ENCODE results near the gene SAA2.
"Not testable (repeated sequence)": the region's sequence is repeated elsewhere in the genome, so short reads cannot be mapped to it uniquely, and the experiment has no call there.

Gene SAA2

DNA sequence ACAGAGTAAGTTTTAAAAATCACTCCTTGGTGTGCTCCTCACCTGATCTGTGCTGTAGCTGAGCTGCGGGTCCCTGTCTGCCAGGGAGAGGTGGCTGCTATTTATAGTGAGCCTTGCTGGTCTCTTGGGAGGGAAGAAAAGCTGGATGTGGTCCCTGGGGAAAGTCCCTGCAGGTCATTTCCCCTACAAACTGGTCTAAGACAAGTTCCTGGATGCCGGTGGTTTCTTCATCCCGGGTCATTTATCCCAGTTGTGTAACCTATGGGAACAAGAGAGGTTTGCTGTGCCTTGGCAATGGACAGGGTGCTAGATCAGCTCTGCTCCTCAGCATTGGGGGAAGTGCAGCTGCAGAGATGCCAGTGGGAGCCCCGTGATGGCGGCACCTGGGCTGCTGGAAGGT, at the start of gene SAA2:
TSS of gene SAA2 (minus strand) at position 108 of the 400 bp plus-strand sequence. CDS start 657 bp downstream, outside the sequence.
- no peak for DNase-seq

- DNase-seq = no peak
Measured at GRCh38 chr11:18295316-18295715, 46.8 kb upstream of the SAA2 start.

- peak; percentile 18 for DNase-seq
Measured at GRCh38 chr11:18294862-18295261, 46.4 kb upstream of the SAA2 start.

GRCh38 chr11:18288911-18289310, 40.4 kb upstream of the SAA2 start:
- no peak for DNase-seq

DNA sequence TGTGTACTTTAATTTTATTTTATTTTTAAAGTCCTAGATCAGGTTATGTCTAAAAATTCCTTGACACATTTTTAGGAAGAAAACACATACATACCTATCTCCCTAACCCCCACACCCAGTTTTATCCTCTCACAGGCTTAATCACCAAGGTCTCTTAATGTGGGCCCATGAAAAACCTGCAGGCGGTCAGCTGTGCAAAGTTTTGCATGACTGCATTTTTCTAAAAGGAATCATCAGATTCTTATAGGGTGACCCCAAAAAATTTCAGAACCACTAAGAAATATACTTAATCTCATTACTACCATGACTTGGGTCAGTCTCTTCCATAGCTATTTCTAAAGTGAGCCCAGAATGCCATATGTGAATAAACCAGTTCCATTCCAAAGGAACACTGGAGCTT, 37.4 kb upstream of the SAA2 start:
- DNase-seq = no peak

DNA sequence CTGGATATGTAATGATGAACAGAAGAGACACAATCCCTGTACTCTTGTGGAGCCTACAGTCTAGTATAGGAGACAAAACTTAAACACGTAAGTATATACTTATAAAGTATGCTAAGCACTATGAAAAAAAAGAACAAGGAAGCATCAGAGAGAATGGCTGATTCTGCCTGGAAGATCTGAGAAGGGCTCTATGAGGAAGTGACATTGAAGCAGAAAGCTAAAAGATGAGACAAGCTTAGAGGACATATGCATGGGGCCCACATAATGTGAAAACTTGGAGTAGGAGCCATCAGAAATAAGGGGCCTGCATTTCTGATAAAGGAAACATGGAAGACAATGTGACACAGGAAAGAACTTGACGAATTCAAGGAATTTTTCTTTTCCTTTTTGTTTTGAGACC, 34.2 kb upstream of the SAA2 start:
- no peak for DNase-seq

- no peak for DNase-seq
Measured at GRCh38 chr11:18280438-18281045, 32.1 kb upstream of the SAA2 start.

GRCh38 chr11:18277565-18278271, 29.2 kb upstream of the SAA2 start:
- DNase-seq = no peak

DNA sequence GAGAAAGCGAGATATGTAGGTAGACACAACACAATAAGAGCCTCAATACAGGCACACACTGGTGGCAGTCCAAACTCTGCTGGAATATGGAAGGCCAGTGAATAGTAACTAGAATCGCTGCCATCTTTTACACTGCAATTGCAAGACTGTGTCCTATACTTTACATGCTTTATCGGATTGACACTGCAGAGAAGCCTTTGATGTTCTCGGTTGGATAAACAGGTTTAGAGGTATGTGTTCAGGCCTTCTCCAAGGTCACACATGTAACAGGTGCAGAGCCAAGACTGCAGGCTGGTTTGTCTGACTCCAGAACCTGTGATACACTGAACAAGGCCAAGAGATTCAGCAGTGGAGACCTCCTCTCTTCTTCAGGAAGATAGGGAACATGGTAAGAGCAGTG, 22.7 kb upstream of the SAA2 start:
- no peak for DNase-seq

- DNase-seq = no peak
Measured at GRCh38 chr11:18270102-18270501, 21.6 kb upstream of the SAA2 start.

GRCh38 chr11:18269252-18269651, 20.8 kb upstream of the SAA2 start:
- DNase-seq = not testable (repeated sequence)

DNA sequence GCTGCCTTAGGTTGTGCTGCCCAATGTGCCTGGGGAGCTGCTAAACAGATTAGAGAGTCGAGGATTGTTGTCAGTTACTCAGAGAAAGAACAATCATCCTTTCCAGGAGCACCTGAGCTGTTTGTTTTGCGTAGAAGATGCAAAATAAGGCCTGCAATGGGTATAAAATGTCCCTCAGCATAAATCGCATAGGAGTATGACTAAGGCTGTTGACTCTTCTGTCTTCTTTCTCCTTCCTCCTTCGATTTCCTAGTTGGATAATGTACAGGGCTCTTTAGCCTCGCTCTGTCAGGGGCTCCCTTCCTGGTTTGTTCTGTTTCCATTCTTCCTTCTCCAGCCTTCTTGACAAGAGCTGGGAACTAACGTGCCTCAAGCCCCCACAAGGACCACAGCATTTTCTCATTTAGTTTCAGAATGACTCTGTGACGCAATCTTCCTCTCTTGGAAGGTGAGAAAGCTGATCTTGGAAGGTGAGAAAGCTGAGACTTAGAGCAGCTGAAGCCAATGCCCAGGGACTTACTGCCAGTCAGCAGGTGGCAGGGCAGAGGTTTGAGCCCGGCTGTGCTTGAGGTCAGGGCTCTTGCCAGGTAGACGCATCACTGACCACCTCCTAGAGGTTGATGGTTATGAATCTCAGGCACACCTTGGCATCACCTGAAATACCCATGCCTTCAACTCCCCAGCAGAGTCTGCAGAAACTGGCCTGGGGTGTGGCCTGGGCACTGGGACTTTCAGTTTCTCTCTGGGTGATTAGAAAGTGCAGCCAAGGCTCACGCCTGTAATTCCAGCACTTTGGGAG, 19.1 kb upstream of the SAA2 start:
- not testable (repeated sequence) for DNase-seq

GRCh38 chr11:18265949-18266348, 17.5 kb upstream of the SAA2 start, which contains the start of gene SAA1:
Gene SAA1 (plus strand): TSS chr11:18266264. CDS start chr11:18266888, 624 bp downstream.
- DNase-seq = no peak

- no peak for DNase-seq
Measured at GRCh38 chr11:18264677-18265555, 16.4 kb upstream of the SAA2 start.

DNA sequence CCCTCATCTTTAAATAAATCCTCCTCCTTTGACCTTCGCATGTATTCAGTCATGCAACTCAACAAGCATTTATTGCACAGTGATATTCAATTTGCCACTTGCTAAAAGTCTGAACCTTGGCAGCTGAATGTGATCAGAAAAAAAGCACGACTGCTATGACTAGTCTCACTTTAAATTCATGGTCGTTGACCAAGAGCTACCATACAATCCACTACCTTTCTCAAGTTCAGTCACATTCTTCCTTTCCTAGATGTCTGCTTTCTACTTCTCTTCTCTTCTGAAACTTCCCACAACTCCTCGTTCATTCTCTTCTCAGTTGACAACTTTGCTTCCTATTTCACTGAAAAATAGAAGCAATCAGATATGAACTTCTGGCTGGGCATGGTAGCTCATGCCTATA, 15.6 kb upstream of the SAA2 start:
- DNase-seq = no peak

DNA sequence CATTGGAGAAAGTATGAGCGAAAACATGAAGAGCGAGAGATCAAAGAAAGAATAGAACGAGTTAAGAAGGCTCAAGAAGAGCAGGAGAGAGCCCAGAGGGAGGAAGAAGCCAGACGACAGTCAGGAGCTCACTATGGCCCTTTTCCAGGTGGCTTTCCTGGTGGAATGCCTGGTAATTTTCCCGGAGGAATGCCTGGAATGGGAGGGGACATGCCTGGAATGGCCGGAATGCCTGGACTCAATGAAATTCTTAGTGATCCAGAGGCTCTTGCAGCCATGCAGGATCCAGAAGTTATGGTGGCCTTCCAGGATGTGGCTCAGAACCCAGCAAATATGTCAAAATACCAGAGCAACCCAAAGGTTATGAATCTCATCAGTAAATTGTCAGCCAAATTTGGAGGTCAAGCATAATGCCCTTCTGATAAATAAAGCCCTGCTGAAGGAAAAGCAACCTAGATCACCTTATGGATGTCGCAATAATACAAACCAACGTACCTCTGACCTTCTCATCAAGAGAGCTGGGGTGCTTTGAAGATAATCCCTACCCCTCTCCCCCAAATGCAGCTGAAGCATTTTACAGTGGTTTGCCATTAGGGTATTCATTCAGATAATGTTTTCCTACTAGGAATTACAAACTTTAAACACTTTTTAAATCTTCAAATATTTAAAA, 14.3 kb upstream of the SAA2 start:
- not testable (repeated sequence) for DNase-seq

GRCh38 chr11:18261721-18262120, 13.3 kb upstream of the SAA2 start:
- DNase-seq = no peak

GRCh38 chr11:18259259-18259658, 10.8 kb upstream of the SAA2 start:
- no peak for DNase-seq

- DNase-seq = no peak
Measured at GRCh38 chr11:18254781-18255361, 6.4 kb upstream of the SAA2 start.

DNA sequence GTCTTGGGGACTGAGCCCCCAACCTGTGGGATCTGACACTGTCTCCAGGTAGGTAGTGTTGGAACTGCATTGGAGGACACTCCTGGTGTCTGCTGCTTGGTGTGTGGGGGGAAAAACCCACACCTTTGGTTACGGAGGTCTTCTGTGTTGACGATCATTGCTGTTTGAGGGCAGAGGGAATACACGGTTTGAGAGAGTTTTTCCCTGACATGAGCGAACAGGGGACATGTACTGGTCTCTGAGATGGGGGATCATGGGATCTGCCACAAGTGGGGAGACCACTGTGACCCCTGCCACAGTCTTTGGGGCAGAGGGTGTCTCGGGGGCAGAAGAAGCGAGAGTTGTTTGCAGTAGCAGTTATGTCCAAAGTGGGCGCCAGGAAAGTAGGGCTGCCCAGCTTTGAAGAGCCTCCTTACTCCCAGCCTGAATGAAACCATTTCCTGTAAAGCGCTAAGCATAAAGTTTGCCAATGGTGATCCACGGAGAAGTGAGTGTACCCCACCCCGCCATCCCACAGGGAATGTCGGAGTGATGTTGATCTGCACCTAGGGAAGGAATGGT, 5.4 kb upstream of the SAA2 start:
- no peak for DNase-seq

GRCh38 chr11:18253233-18253632, 4.8 kb upstream of the SAA2 start:
- DNase-seq = no peak

Measured in activated CD4-positive, alpha-beta T cell treated with anti-CD3 and anti-CD28 coated beads for 48 hours (primary cell).